Left ventricle myocardium inferior (tissue), 1 donor: ENCODE measurements around the gene BTG1. TPM values are rescaled to one million over a fixed set of nuclear protein-coding genes. Genes with fewer than 3 reads are reported as not detected.
A peak's percentile ranks its signal among the peaks of the same experiment; 100 is the strongest.

ENCODE experiments used
- DNase-seq: peaks from one replicate; pipeline ENCODE4 v3.0.0-alpha.2; 2020
- H3K27ac ChIP-seq: fragments of 200-600 bp; replicated peaks from 2 replicates; pipeline ENCODE4 v1.8.0; 2021
- H3K27me3 ChIP-seq: fragments of 200-600 bp; 2 replicates; pipeline ENCODE4 v1.8.0; 2021; ENCODE audit warnings: low read depth
- H3K36me3 ChIP-seq: fragments of 200-600 bp; 2 replicates; pipeline ENCODE4 v1.8.0; 2021
- H3K4me1 ChIP-seq: fragments of 200-600 bp; 2 replicates; pipeline ENCODE4 v1.8.0; 2021
- H3K4me3 ChIP-seq: fragments of 200-600 bp; 2 replicates; pipeline ENCODE4 v1.8.0; 2021; ENCODE audit warnings: mild to moderate bottlenecking, moderate library complexity
- H3K9me3 ChIP-seq: fragments of 200-600 bp; replicated peaks from 2 replicates; pipeline ENCODE4 v1.8.0; 2021
- intact Hi-C: fragments of 100-400 bp; cut with micrococcal nuclease; formaldehyde crosslinking; loops from one replicate; pipeline ENCODE4 v1.11.0; 2022
- long read RNA-seq: library from polyadenylated mRNA; unstranded; transcript quantifications from one replicate; pipeline ENCODE4 v2.0.0, GENCODE V29; 2021
- total RNA-seq: library from RNA; stranded (reverse); fragmentation: NEBNext Ultra II Directional; extraction: Animal tissue kit (Norgen Biotek cat#: 25700); gene quantifications from one replicate; pipeline ENCODE4 v1.2.1, GENCODE V29; 2021
- TF ChIP-seq, protein P1 (sequence below): fragments of 200-600 bp; IDR thresholded peaks from 2 replicates; pipeline ENCODE4 v1.8.0; 2021; ENCODE audit warnings: antibody characterized with exemption, mild to moderate bottlenecking, borderline replicate concordance
- donor health status: DM: no; HTN: yes; CAD: no; lungs with severe emphysema.

Gene BTG1
- total RNA-seq, result 79.4 TPM
- long read RNA-seq, full-length matches to known transcripts, result 258 of 261 reads
- long read RNA-seq, partial matches to known transcripts, result 0 of 261 reads
- long read RNA-seq, other reads (novel, unspliced or antisense), result 3 of 261 reads

GRCh38 chr12:92145731-92146496 is at the start of gene BTG1:
TSS of gene BTG1 (minus strand) at chr12:92145846. CDS start at chr12:92145535, 311 bp downstream.
- Histone ChIP-seq H3K36me3 (peaks cover 35% of the 10 kb centered on the region), H3K27me3 (no peaks in the 10 kb centered on the region), H3K9me3 (no peaks in the 10 kb centered on the region), H3K27ac (peak within 1 kb of the TSS; percentile 98), H3K4me1 (peaks cover 60% of the 10 kb centered on the region), H3K4me3 (peak within 1 kb of the TSS; percentile 97)
- peak; percentile 98 for DNase-seq
- TF ChIP-seq, protein P1, sequence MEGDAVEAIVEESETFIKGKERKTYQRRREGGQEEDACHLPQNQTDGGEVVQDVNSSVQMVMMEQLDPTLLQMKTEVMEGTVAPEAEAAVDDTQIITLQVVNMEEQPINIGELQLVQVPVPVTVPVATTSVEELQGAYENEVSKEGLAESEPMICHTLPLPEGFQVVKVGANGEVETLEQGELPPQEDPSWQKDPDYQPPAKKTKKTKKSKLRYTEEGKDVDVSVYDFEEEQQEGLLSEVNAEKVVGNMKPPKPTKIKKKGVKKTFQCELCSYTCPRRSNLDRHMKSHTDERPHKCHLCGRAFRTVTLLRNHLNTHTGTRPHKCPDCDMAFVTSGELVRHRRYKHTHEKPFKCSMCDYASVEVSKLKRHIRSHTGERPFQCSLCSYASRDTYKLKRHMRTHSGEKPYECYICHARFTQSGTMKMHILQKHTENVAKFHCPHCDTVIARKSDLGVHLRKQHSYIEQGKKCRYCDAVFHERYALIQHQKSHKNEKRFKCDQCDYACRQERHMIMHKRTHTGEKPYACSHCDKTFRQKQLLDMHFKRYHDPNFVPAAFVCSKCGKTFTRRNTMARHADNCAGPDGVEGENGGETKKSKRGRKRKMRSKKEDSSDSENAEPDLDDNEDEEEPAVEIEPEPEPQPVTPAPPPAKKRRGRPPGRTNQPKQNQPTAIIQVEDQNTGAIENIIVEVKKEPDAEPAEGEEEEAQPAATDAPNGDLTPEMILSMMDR, result no peak
- intact Hi-C loops, result loop anchor here (5.0 to 10.0 kb wide), 2 partner anchors 96 to 419 kb away; no protein-coding TSS in a partner anchor

GRCh38 chr12:92194561-92194960 is 48.9 kb upstream of the BTG1 start:
- no peak for DNase-seq
- TF ChIP-seq, protein P1, result no peak
- Histone ChIP-seq H3K27me3 (no peaks in the 10 kb centered on the region), H3K4me1 (no peaks in the 10 kb centered on the region), H3K4me3 (no peak overlapping the region), H3K27ac (no peak overlapping the region), H3K36me3 (no peaks in the 10 kb centered on the region), H3K9me3 (no peaks in the 10 kb centered on the region)
- intact Hi-C loops, result no loop called here

DNA sequence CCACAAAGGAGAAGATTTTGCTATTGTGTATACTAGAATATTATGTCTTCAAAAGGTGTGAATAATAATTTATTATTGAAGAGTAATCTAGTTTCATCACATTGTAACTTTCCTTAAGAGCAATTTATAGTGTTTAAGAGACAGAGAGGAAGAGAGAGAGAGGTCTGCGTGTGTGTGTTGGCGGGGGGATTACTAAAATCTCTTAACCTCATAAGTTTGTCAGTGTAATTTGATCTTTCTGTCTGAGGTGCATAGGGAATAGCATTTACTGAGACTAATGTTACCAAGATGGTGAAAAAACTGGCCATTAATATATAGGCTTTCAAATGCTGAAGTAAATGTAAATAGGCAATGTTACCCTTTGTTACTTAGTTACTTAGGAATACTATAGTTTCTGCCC is 48.2 kb upstream of the BTG1 start:
- no peak overlapping the region for H3K27ac ChIP-seq
- intact Hi-C loops, result no loop called here

GRCh38 chr12:92193063-92193462 is 47.4 kb upstream of the BTG1 start:
- Histone ChIP-seq H3K4me3 (no peak overlapping the region), H3K9me3 (no peaks in the 10 kb centered on the region), H3K27me3 (no peaks in the 10 kb centered on the region), H3K27ac (no peak overlapping the region), H3K36me3 (no peaks in the 10 kb centered on the region), H3K4me1 (no peaks in the 10 kb centered on the region)
- TF ChIP-seq, protein P1, result no peak
- no peak for DNase-seq
- intact Hi-C loops, result no loop called here

More for the DNA sequence above, 48.2 kb upstream of the BTG1 start:
- H3K4me1 ChIP-seq, result no peaks in the 10 kb centered on the region
- no peak for DNase-seq
- TF ChIP-seq, protein P1, result no peak
- no peaks in the 10 kb centered on the region for H3K27me3 ChIP-seq
- H3K36me3 ChIP-seq, result no peaks in the 10 kb centered on the region
- H3K9me3 ChIP-seq, result no peaks in the 10 kb centered on the region
- no peak overlapping the region for H3K4me3 ChIP-seq

GRCh38 chr12:92192360-92192759 is 46.7 kb upstream of the BTG1 start:
- no peak overlapping the region for H3K4me3 ChIP-seq
- no peaks in the 10 kb centered on the region for H3K9me3 ChIP-seq
- H3K27ac ChIP-seq, result no peak overlapping the region
- H3K4me1 ChIP-seq, result no peaks in the 10 kb centered on the region
- TF ChIP-seq, protein P1, result no peak
- no peaks in the 10 kb centered on the region for H3K36me3 ChIP-seq
- intact Hi-C loops, result no loop called here
- DNase-seq, result no peak
- H3K27me3 ChIP-seq, result no peaks in the 10 kb centered on the region
